GM18505 (cell line): ENCODE results near the gene CYP19A1.
A peak's percentile ranks its signal among the peaks of the same experiment; 100 is the strongest.

Experiments used
- ATAC-seq: cut with Tn5 transposase; IDR thresholded peaks from one replicate; pipeline ENCODE4 v1.9.1; 2021; ENCODE audit not compliant: unreplicated experiment
- POLR2A ChIP-seq: IDR thresholded peaks from 4 replicates; pipeline ENCODE4 v1.6.1; 2011; ENCODE audit warnings: borderline replicate concordance; ENCODE audit not compliant: insufficient read depth, insufficient read length; ENCODE audit errors: extremely low read depth

Gene CYP19A1

DNA sequence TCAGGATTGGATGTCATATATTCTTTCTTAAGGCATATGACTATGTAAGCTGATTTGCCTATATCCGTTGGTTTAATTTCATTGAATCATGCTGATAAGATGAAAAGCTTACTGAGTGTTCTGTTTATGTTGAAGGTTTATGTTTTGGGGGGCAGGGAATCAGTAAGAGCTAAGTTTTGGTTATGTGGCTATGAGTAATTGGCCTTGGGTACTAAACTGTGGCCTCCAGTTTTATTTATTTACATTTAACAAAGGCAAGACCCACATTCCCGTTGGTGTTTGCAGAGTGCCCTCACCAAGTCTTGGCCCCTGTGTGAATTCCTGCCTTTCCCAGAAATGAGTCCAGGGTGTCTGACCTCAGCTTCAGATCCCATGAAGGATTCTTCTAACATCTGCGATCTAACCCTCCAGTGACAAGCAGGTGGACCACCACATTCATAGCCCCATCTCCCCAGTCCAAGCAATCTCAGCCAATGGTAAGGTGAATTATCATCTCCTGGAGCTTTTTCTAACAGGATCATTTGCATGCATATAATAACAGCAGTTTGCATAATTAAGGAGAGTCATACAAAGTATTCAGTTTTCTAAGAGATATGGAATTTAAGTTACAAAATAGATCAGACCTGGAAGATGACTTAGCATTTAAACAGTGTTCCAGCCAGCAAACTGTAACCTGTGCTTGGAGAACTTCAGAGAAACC, 30.5 kb upstream of the CYP19A1 start:
- ATAC-seq = no peak
- no peak for TF ChIP-seq POLR2A

GRCh38 chr15:51368307-51368706, 29.9 kb upstream of the CYP19A1 start:
- ATAC-seq = no peak
- no peak for TF ChIP-seq POLR2A

DNA sequence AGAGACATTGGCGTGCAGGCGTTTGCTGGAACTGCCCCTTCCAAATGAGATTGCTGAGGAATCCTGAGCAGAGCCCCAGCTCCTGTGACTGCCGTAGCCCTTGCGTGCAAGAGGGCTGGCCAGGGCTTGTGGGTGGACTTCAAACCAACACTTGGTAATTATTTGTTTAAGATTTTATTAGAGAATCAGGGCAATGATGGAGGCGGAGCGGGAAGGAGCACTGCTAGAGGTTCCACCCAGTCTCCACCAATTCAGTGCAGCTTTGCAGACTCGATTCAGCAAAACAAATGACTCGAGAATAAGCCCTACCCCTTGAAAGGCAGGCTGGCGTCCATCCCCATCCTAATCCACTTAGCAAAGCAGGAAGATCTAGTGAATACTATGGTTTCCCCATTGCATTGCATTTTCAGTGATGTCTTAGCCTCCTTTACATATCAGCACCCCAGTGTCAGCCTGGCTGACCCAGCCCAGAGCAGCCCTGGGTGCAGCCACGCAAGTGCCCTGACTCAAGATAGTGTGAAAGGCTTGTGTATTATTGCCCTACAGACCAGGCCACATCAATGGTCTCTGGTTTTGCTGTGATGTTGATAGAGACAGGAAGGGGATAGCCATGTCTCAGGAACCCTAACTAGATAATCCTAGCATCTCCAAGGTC, 29.1 kb upstream of the CYP19A1 start:
- no peak for TF ChIP-seq POLR2A
- no peak for ATAC-seq

DNA sequence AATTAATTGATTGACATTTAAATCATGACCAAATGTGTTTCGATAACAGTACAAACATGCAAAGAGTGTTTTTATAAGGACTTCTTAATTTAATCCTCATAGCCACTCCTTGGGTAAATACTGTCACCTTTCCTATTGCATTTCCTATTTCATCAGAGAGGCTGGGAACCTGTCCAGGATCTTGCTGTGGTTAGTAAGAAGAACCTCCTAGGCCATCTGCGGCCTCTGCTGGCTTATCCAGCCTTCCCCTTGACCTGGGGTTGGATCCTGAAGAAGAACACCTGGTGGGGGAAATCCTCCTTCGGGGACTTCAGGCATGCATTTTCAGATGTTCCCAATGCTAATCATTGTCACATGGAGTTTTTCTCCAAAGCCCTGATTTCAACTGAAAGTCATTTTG, 28.5 kb upstream of the CYP19A1 start:
- TF ChIP-seq POLR2A = no peak
- no peak for ATAC-seq

DNA sequence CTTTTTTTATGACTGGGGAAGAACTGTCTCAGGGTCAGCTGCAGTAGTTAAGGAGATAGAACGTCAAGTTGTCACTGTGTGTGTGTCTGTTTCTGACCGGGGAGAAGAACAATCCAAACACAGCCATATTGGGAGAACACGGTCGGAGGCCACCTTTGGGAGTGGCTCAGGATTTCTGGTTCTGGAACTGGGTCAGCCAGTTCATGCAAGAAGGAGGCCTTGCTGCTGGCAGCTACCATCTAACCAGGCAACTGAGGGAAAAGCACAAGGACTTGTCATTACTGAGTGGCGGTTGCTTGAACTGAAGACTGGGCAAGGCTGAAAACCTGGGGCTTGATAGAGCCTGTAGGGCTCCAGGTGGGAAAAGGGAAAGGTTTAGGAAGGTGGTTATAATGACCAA, 27.7 kb upstream of the CYP19A1 start:
- no peak for TF ChIP-seq POLR2A
- no peak for ATAC-seq

- no peak for ATAC-seq
- no peak for TF ChIP-seq POLR2A
Measured at GRCh38 chr15:51365417-51365816, 27.0 kb upstream of the CYP19A1 start.

DNA sequence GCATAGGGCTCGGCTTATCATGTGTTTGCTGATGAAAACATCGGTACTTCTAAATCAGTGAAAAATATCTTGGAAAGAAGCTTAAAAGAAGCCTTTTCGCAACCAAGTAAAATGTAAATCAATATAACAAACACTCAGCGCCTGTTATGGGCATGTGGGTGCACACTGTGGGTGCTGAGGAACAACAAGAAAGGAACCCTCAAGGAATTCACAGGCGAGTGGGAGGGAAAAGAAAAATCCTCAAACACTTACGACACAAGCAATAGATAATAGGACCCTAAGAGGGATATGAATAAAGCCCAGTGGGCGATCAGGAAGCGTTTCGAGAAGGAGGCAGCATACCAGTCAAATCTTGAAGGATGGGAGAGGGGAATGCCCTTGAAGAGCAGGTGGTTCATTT, 25.0 kb upstream of the CYP19A1 start:
- no peak for TF ChIP-seq POLR2A

GRCh38 chr15:51359981-51360380, 21.6 kb upstream of the CYP19A1 start:
- TF ChIP-seq POLR2A = no peak
- ATAC-seq = no peak

More for the DNA sequence above, 25.0 kb upstream of the CYP19A1 start:
- no peak for ATAC-seq

DNA sequence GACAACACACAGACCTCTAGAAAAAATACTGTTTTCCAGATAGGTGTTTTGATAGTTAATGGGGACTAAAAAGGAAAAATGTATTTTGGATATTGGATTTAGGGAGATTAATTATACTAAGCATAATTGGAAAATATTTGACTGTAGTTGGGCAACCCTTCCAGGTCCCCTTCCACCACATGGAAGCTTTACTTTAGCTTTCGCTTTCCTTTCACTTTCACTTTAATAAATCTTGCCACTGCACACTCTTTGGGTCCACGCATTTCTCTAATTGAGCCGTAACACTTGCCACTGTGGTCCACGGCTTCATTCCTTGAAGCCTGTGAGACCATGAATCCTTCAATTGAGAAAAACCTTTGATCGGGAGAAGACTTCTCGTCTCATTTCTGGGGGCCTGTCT, 18.6 kb upstream of the CYP19A1 start:
- TF ChIP-seq POLR2A = no peak
- no peak for ATAC-seq

DNA sequence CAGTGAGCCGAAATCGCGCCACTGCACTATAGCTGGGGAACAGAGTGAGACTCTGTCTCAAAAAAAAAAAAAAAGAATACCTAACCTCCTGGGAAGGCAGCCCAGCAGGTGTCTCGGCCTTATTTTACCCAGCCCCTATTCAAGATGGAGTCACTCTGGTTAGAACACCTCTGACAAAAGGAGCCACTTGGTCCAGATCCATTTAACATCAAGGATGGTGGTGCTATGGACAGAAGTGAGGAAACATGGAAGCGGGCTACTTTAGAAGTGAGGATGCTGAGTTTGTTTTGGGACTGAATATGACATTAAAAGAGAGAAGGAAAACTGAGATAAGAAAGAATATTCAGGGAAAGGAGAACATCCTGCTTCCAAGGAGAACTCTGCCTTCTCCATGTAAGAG, 17.8 kb upstream of the CYP19A1 start:
- TF ChIP-seq POLR2A = no peak
- no peak for ATAC-seq

DNA sequence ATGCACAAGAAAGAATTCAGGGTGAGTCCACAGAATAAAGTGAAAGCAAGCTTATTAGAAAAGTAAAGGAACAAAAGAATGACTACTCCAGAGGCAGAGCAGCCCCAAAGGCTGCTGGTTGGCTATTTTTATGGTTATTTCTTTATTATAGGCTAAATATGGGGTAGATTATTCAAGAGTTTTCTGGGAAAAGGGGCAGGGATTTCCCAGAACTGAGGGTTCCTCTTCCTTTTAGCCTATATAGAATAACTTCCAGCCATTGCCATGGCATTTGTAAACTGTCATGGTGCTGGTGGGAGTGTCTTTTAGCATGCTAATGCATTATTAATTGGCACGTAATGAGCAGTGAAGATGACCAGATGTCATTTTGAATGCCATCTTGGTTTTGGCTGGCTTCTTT, 16.7 kb upstream of the CYP19A1 start:
- no peak for ATAC-seq
- TF ChIP-seq POLR2A = no peak

DNA sequence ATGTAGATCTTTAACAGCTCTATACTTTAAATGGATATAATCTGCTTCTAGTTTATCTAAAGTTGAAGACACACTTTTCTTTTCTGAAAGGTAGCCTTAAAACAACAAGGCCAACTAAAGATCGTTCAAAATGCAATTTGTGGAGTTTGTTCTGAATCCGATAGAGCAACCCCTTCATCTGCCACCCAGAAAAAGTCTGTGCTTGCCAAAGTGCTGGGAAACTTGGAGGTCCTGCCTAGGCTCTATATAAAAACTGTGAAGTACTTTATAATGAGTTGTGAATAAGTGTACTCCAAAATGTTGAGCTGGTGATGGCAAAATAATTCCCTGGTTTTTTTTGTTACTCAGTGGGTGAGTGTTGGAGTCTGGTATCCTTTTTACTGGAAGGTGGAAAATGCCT, 15.6 kb upstream of the CYP19A1 start:
- ATAC-seq = no peak
- TF ChIP-seq POLR2A = no peak

DNA sequence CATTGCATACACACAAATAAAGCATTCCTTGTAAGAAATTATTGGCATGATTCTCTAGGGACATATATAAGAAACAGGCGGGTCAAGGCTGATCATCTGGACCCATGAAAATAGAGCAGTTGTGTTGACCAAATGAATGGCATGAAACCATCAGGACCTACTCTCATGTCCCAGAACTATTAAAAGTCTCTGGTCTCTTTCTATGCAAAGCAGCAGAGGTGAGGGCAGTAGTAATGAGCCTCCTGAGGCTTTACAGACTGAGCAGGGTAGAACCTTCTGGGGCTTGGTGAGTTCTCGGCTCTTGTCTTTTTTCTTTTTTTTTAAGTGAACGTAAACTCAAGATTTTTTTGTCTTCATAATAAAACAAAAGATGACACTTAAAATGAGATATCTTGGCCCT, 12.3 kb upstream of the CYP19A1 start:
- no peak for ATAC-seq
- no peak for TF ChIP-seq POLR2A

DNA sequence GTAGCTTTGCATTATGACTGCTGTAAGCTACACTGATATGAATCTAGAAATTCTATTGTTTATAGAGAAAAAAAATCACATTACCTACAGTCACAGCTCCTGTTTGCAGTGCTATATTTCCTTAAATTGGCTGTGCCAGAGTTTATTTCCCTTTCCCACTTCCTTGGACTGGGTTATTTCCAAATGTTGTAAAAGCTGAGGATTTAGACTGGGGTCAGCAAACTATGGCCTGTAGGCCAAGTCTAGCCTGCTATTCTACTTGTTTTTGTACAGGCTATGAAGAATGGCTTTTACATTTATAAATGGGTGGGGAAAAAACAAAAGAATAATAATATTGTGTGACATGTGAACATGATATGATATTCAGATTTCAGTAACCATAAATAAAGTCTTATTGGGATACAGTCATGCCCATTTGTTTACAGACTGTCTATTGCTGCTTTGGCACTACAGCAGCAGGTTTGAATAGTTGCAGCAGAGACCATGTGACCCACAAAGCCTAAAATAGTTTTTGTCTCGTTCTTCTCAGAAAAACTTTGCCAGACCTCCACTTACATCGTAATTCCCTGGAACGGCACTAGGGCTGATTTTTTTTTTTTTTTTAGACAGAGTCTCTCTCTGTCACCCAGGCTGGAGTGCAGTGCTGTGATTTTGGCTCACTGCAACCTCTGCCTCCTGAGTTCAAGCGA, 10.9 kb upstream of the CYP19A1 start:
- TF ChIP-seq POLR2A = no peak
- ATAC-seq = peak; percentile 8
